Heart right ventricle (tissue), 16 donors: ENCODE measurements around the gene FSD1. TPM values are rescaled to one million over a fixed set of nuclear protein-coding genes. Genes with fewer than 3 reads are reported as not detected.

Experiments
- ATAC-seq, 8 donors: fragments of 200-7000 bp; cut with Tn5 transposase; one replicate each; pipeline ENCODE4 v1.9.1; 2020; ENCODE audit warnings: mild to moderate bottlenecking in 8 of 8, moderate library complexity in 8 of 8, moderate number of reproducible peaks in 1 of 8
- DNase-seq, 2 donors: peaks; one replicate each; pipeline ENCODE4 v3.0.0-alpha.2; 2020
- H3K27ac ChIP-seq, 10 donors: fragments of 200-600 bp; sonication (generic) in 2 of 10; one replicate each; pipeline versions ENCODE4 v1.5.0 to v1.8.0; 2020 to 2022; ENCODE audit warnings: mild to moderate bottlenecking in 3 of 10
- H3K27me3 ChIP-seq, 7 donors: fragments of 200-600 bp; one replicate each; pipeline ENCODE4 v1.8.0; 2021 to 2022; ENCODE audit warnings: mild to moderate bottlenecking in 2 of 7
- H3K36me3 ChIP-seq, 9 donors: fragments of 200-600 bp; sonication (generic) in 1 of 9; one replicate each; pipeline versions ENCODE4 v1.5.0 to v1.8.0; 2020 to 2022; ENCODE audit warnings: mild to moderate bottlenecking in 2 of 9
- H3K4me1 ChIP-seq, 9 donors: fragments of 200-600 bp; sonication (generic) in 1 of 9; one replicate each; pipeline versions ENCODE4 v1.5.0 to v1.8.0; 2020 to 2022; ENCODE audit warnings: mild to moderate bottlenecking in 4 of 9
- H3K4me3 ChIP-seq, 10 donors: fragments of 200-600 bp; sonication (generic) in 2 of 10; one replicate each; pipeline versions ENCODE4 v1.5.0 to v1.8.0; 2020 to 2022; ENCODE audit warnings: mild to moderate bottlenecking in 7 of 10, moderate library complexity in 2 of 10
- H3K9me3 ChIP-seq, 11 donors: fragments of 200-600 bp in 10 of 11; sonication (generic) in 2 of 11; one replicate each; pipeline versions ENCODE4 v1.5.0 to v1.8.0; 2013 to 2022; ENCODE audit warnings: mild to moderate bottlenecking in 2 of 11, control low read depth in 1 of 11, moderate library complexity in 1 of 11
- CTCF ChIP-seq, 9 donors: fragments of 200-600 bp; sonication (generic) in 2 of 9; IDR thresholded peaks; one replicate each; pipeline versions ENCODE4 v1.5.0 to v1.8.0; 2021 to 2022; ENCODE audit warnings: antibody characterized with exemption in 9 of 9, mild to moderate bottlenecking in 5 of 9, moderate library complexity in 1 of 9
- WGBS, 2 donors: extraction: QIAGEN DNeasy Blood & Tissue Kit; methylation state at CpG; one replicate each; pipeline ENCODE4 v1.1.7; 2013; ENCODE audit warnings: inconsistent platforms in 1 of 2; 5-methylcytosine and 5-hydroxymethylcytosine counted together
- intact Hi-C, 10 donors: fragments of 100-400 bp; cut with DNase I; formaldehyde crosslinking; loops; one replicate each; pipeline versions ENCODE4 v1.11.1 to v1.14.2; 2022
- polyA plus RNA-seq, 2 donors: library from polyadenylated mRNA; stranded (reverse); fragments of 200-250 nt; gene quantifications; one replicate each; pipeline ENCODE4 v1.2.3, GENCODE V29; 2013
- total RNA-seq, 10 donors: library from RNA; stranded (reverse); fragmentation: NEBNext Ultra II Directional in 3 of 10; extraction: Animal tissue kit (Norgen Biotek cat#: 25700) in 3 of 10; gene quantifications; one replicate each; pipeline versions ENCODE4 v1.2.1 to v1.2.4, GENCODE V29; 2021 to 2023
- donor health status: Arrhythmogenic right ventricular cardiomyopathy.
- donor health status: ischemic (EF 13 %, LVEDD 7.1; RV severe dilation, severe dysfunction).
- donor health status: healthy with polysubstance abuse.
- donor health status: DM: no; HTN: yes; CAD: no.
- donor health status: DM: no; HTN: no; CAD: no.
- donor health status: ischemic (EF 25% LVEDD 6.9; RV normal size, moderate dysfunction).
- donor health status: ischemic (EF 25% LVEDD 5.7; RV mildly dilated, moderate dysfunction).
- donor health status: healthy.
- donor health status: DM: yes; HTN: yes; CAD: no.
- donor health status: Ischemic cardiomyopathy.
- donor health status: ischemic (EF 35%, LVEDD 5.7; RV mildly dilated, moderate dysfunction).
- donor health status: nonischemic (EF 11% LVEDD 7.7; RV severe dilation, severe dysfunction).
- donor health status: DM: yes; HTN: yes; CAD: no.
- donor health status: PGD.
- donor health status: ischemic (EF 29% LVEDD 5.4; RV normal size, mild dysfunction).
- donor health status: nonischemic (EF 23%, LVEDD 6.1; RV moderate dilation, normal function).

FSD1 gene
- total and polyA plus RNA-seq, 12 donors: 0.10 to 0.25 TPM; not detected in 10

GRCh38 chr19:4277191-4277696 is 27.2 kb upstream of the FSD1 start:
- H3K4me3 ChIP-seq: no peak overlapping the region
- H3K27ac ChIP-seq: no peak overlapping the region
- H3K36me3 ChIP-seq: peaks cover 0 to 6% (median 0%) of the 10 kb centered on the region in 9 donors
- DNase-seq: no peak
- TF ChIP-seq CTCF (IDR thresholded peaks at IDR 0.05): no peak
- WGBS, 2 donors: 18 to 19% methylated on average over 16 of the region's 16 CpGs
- no peak for ATAC-seq
- H3K27me3 ChIP-seq: peaks cover 19 to 52% (median 42%) of the 10 kb centered on the region in 7 donors
- intact Hi-C loops: loop anchor here in 3 of 10 donors (10.0 kb wide), 3 partner anchors 48 to 248 kb away; no protein-coding TSS in a partner anchor
- H3K4me1 ChIP-seq: peaks cover 0 to 18% (median 13%) of the 10 kb centered on the region in 9 donors
- peaks cover 0 to under 1% (median 0%) of the 10 kb centered on the region in 11 donors for H3K9me3 ChIP-seq

GRCh38 chr19:4278010-4278409 is 26.4 kb upstream of the FSD1 start:
- WGBS, 2 donors: 24 to 37% methylated on average over 4 of the region's 4 CpGs
- no peak overlapping the region for H3K27ac ChIP-seq
- ATAC-seq (no peak), DNase-seq (no peak)
- intact Hi-C loops: loop anchor here in 3 of 10 donors (10.0 kb wide), 3 partner anchors 47 to 247 kb away; no protein-coding TSS in a partner anchor
- TF ChIP-seq CTCF (IDR thresholded peaks at IDR 0.05): no peak
- H3K27me3 ChIP-seq: peaks cover 19 to 59% (median 50%) of the 10 kb centered on the region in 7 donors
- H3K4me1 ChIP-seq: peaks cover 0 to 18% (median 13%) of the 10 kb centered on the region in 9 donors
- no peaks in the 10 kb centered on the region for H3K36me3 ChIP-seq
- no peak overlapping the region for H3K4me3 ChIP-seq
- no peaks in the 10 kb centered on the region for H3K9me3 ChIP-seq

GRCh38 chr19:4278419-4279266 is 25.8 kb upstream of the FSD1 start, which contains the start of gene SHD:
Gene SHD, plus strand, starts transcription at chr19:4279266. Its CDS starts 798 bp downstream, at chr19:4280064.
- TF ChIP-seq CTCF (IDR thresholded peaks at IDR 0.05): no peak
- Histone ChIP-seq H3K4me3 (peak within 1 kb of the TSS in 9 of 10 donors; percentile 22 to 51 (median 44)), H3K27ac (no peak within 1 kb of the TSS), H3K4me1 (peaks cover 0 to 18% (median 13%) of the 10 kb centered on the region in 9 donors), H3K27me3 (peaks cover 19 to 64% (median 54%) of the 10 kb centered on the region in 7 donors), H3K36me3 (no peaks in the 10 kb centered on the region), H3K9me3 (no peaks in the 10 kb centered on the region)
- WGBS, 2 donors: 4 to 5% methylated on average over 28 to 44 of the region's 44 CpGs
- peak in 2 of 8 donors; percentile 30 to 38 for ATAC-seq
- intact Hi-C loops: loop anchor here in 3 of 10 donors (10.0 kb wide), 3 partner anchors 46 to 246 kb away; no protein-coding TSS in a partner anchor
- no peak for DNase-seq

- ATAC-seq (peak in 1 of 8 donors; percentile 58), DNase-seq (no peak)
- H3K27me3 ChIP-seq: peaks cover 19 to 65% (median 54%) of the 10 kb centered on the region in 7 donors
- 1% methylated on average over 27 to 30 of the region's 30 CpGs for WGBS, 2 donors
- no peak overlapping the region for H3K27ac ChIP-seq
- intact Hi-C loops: loop anchor here in 3 of 10 donors (10.0 kb wide), 3 partner anchors 46 to 246 kb away; no protein-coding TSS in a partner anchor
- H3K9me3 ChIP-seq: no peaks in the 10 kb centered on the region
- peak overlapping the region in 9 of 10 donors; percentile 22 to 51 (median 44) for H3K4me3 ChIP-seq
- H3K4me1 ChIP-seq: peaks cover 0 to 18% (median 13%) of the 10 kb centered on the region in 9 donors
- no peaks in the 10 kb centered on the region for H3K36me3 ChIP-seq
- TF ChIP-seq CTCF (IDR thresholded peaks at IDR 0.05): no peak
These were observed 25.2 kb upstream of the FSD1 start for GRCh38 chr19:4279267-4279529.
